Kidney epithelial cell (primary cell): ENCODE results near the gene LILRB3. TPM values are rescaled to one million over a fixed set of nuclear protein-coding genes. Genes with fewer than 3 reads are reported as not detected.
"Not testable (repeated sequence)": the region's sequence is repeated elsewhere in the genome, so short reads cannot be mapped to it uniquely, and the experiment has no call there.

Source experiments
- DNase-seq: peaks from one replicate; pipeline ENCODE4 v3.0.0-alpha.2; 2010; ENCODE audit warnings: low read depth
- H3K27me3 ChIP-seq: 2 replicates; pipeline ENCODE4 v1.6.0; 2011; ENCODE audit warnings: low read length; ENCODE audit not compliant: control insufficient read depth, insufficient read depth
- H3K36me3 ChIP-seq: 2 replicates; pipeline ENCODE4 v1.5.1; 2011; ENCODE audit warnings: low read length; ENCODE audit not compliant: control insufficient read depth, insufficient read depth
- H3K4me3 ChIP-seq: 2 replicates; pipeline ENCODE4 v1.5.1; 2011; ENCODE audit warnings: low read depth, mild to moderate bottlenecking, control low read depth, low read length
- total RNA-seq: library from RNA; depleted of rRNA; stranded (reverse); fragments of >200 nt; gene quantifications from 2 replicates; pipeline ENCODE4 v1.2.3, GENCODE V29; 2015
- TF ChIP-seq, protein P1 (sequence below): IDR thresholded peaks from 2 replicates; pipeline ENCODE4 v1.5.1; 2011; ENCODE audit warnings: mild to moderate bottlenecking, moderate library complexity, low read length, control low read depth, inconsistent platforms; ENCODE audit not compliant: insufficient read depth, poor library complexity, severe bottlenecking

The LILRB3 gene
- total RNA-seq, 1 donor from 2014 or later, result 0.50 TPM

DNA sequence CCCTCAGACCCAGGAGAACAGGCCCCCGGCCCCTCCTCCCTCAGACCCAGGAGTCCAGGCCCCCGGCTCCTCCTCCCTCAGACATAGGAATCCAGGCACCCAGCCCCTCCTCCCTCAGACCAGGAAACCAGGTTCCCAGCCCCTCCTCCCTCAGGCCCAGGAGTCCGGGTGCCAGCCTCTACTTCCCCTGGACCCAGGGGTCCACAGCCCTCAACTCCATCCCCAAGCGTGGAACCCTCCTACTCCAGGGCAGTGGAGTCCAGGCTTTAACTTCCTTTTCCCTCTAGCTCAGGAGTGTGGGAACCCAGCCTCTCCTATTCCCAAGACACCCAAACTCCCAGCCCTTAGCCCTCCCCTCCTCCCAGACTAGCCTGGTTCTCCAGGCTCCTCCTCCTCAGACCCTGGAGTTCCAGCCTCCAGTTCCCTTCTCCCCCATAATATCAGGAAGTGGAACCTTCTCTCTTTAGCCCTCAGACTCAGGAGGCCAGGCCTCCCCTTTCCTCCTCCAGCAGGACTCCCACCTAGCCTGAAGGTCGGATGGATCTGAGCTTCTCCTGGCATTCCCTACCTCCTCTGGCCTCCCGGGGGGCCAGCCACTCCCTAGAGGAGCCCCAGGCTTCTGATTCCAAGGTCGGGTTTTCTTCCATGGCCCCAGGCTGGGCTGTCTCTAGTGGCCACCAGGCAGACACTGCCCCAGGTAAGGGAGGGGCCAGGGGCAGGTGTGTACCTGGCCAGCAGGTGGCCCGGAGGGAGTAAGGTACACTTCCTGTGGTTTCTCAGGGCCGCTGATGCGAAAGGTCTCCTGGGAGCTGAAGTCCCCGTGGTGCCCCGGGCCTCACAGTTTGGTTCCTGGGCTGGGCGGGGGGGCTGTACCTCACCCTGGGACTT, 50.1 kb downstream of the LILRB3 start, which contains the start of gene TMC4:
TMC4 (minus strand) TSS at position 690 of the 888 bp plus-strand sequence; CDS start at position 647, 43 bp downstream.
- H3K27me3 ChIP-seq, result peaks cover 2% of the 10 kb centered on the region
- no peaks in the 10 kb centered on the region for H3K36me3 ChIP-seq
- TF ChIP-seq, protein P1, sequence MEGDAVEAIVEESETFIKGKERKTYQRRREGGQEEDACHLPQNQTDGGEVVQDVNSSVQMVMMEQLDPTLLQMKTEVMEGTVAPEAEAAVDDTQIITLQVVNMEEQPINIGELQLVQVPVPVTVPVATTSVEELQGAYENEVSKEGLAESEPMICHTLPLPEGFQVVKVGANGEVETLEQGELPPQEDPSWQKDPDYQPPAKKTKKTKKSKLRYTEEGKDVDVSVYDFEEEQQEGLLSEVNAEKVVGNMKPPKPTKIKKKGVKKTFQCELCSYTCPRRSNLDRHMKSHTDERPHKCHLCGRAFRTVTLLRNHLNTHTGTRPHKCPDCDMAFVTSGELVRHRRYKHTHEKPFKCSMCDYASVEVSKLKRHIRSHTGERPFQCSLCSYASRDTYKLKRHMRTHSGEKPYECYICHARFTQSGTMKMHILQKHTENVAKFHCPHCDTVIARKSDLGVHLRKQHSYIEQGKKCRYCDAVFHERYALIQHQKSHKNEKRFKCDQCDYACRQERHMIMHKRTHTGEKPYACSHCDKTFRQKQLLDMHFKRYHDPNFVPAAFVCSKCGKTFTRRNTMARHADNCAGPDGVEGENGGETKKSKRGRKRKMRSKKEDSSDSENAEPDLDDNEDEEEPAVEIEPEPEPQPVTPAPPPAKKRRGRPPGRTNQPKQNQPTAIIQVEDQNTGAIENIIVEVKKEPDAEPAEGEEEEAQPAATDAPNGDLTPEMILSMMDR, result peak; percentile 1
- no peak for DNase-seq
- H3K4me3 ChIP-seq, result peak within 1 kb of the TSS; percentile 25

DNA sequence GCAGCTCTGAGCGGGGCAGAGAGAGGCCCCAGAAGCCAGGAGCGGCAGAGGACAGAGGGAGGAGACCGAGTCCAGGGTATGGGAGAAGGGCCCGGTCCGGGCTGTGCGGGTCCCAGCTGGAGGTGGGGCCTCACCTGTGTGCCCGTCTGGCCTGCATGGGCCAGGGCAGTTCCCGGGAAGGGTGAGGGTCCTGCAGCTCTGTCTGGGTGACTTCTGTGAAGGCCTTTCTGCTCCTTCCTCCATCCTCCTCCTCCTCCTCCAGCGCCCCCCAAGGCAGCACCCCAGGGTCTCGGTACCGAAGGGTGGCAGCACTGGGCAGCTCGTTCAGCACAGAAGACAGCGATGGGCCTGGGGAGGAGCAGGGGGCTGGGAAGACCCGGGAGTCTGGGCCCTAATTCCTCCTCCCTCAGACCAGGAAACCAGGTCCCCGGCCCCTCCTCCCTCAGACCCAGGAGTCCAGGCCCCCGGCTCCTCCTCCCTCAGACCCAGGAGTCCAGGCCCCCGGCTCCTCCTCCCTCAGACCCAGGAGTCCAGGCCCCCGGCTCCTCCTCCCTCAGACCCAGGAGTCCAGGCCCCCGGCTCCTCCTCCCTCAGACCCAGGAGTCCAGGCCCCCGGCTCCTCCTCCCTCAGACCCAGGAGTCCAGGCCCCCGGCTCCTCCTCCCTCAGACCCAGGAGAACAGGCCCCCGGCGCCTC, 50.9 kb downstream of the LILRB3 start:
- H3K4me3 ChIP-seq, DNase-seq: not testable (repeated sequence)

GRCh38 chr19:54169149-54169740, 53.6 kb downstream of the LILRB3 start:
- Histone ChIP-seq H3K36me3 (no peaks in the 10 kb centered on the region), H3K27me3 (peaks cover 6% of the 10 kb centered on the region), H3K4me3 (no peak overlapping the region)
- TF ChIP-seq, protein P1, result no peak
- no peak for DNase-seq

More for the DNA sequence above, 50.9 kb downstream of the LILRB3 start:
- H3K27me3 ChIP-seq, H3K36me3 ChIP-seq: not testable (repeated sequence)

GRCh38 chr19:54168174-54168917, 54.5 kb downstream of the LILRB3 start:
- no peak for DNase-seq

More at GRCh38 chr19:54168174-54168917, 54.5 kb downstream of the LILRB3 start:
- TF ChIP-seq, protein P1, result peak; percentile 94
- Histone ChIP-seq H3K4me3 (no peak overlapping the region), H3K36me3 (no peaks in the 10 kb centered on the region), H3K27me3 (peaks cover 7% of the 10 kb centered on the region)

Other genes with a start within 250 kb of the LILRB3 start
- not detected in 2 replicates for gene CACNG6, start 231.4 kb downstream of the LILRB3 start, total RNA-seq
- gene VSTM1, start 159.1 kb downstream of the LILRB3 start, total RNA-seq, result not detected in 2 replicates
- gene TARM1, start 141.6 kb downstream of the LILRB3 start, total RNA-seq, result not detected in 2 replicates
- 22.9 and 24.4 TPM in 2 replicates for gene OSCAR, start 122.2 kb downstream of the LILRB3 start, total RNA-seq
- 31.8 and 39.4 TPM in 2 replicates for gene NDUFA3, start 120.2 kb downstream of the LILRB3 start, total RNA-seq
- gene TFPT, start 107.3 kb downstream of the LILRB3 start, total RNA-seq, result 28.2 and 31.0 TPM in 2 replicates
- 56.8 and 68.3 TPM in 2 replicates for gene PRPF31, start 107.3 kb downstream of the LILRB3 start, total RNA-seq
- 17.2 and 20.7 TPM in 2 replicates for gene CNOT3, start 85.2 kb downstream of the LILRB3 start, total RNA-seq
- 7.5 and 11.9 TPM in 2 replicates for gene LENG1, start 63.3 kb downstream of the LILRB3 start, total RNA-seq
- gene TMC4, start 49.8 kb downstream of the LILRB3 start, total RNA-seq, result 22.0 and 33.9 TPM in 2 replicates
- 107 and 111 TPM in 2 replicates for gene MBOAT7, start 33.4 kb downstream of the LILRB3 start, total RNA-seq
- 108 and 146 TPM in 2 replicates for gene TSEN34, start 31.7 kb downstream of the LILRB3 start, total RNA-seq
- 2,500 and 2,976 TPM in 2 replicates for gene RPS9, start 22.1 kb downstream of the LILRB3 start, total RNA-seq
- gene LILRA6, start 19.8 kb upstream of the LILRB3 start, total RNA-seq, result not detected in 2 replicates
- 0.04 TPM in 1 of 2 replicates, not detected in the other for gene LILRB5, start 34.3 kb upstream of the LILRB3 start, total RNA-seq
- not detected in 2 replicates for gene LILRB2, start 58.1 kb upstream of the LILRB3 start, total RNA-seq
- gene LILRA5, start 90.2 kb upstream of the LILRB3 start, total RNA-seq, result 1.9 TPM in 1 of 2 replicates, not detected in the other
- not detected in 2 replicates for gene LILRA4, start 116.2 kb upstream of the LILRB3 start, total RNA-seq
- 1.0 TPM in 1 of 2 replicates, not detected in the other for gene LAIR1, start 141.9 kb upstream of the LILRB3 start, total RNA-seq
- not detected in 2 replicates for gene TTYH1, start 192.5 kb upstream of the LILRB3 start, total RNA-seq
- gene LENG8, start 226.2 kb upstream of the LILRB3 start, total RNA-seq, result 61.3 and 62.8 TPM in 2 replicates
- gene LENG9, start 240.8 kb upstream of the LILRB3 start, total RNA-seq, result 0.75 and 3.6 TPM in 2 replicates